T47D (cell line): ENCODE measurements around the gene KCNE4.
A peak's percentile ranks its signal among the peaks of the same experiment; 100 is the strongest.

Experiments
- DNase-seq, 2 experiments: peaks; one replicate each; pipeline versions ENCODE4 v3.0.0 to v3.0.0-alpha.2; 2011 to 2012; ENCODE audit warnings: low read depth in 1 of 2, low spot score in 1 of 2
- JUND ChIP-seq: IDR thresholded peaks from 2 replicates; pipeline ENCODE4 v1.6.1; 2012; ENCODE audit warnings: low read depth
- in situ Hi-C: cut with HindIII; loops from 2 replicates; pipeline ENCODE4 v1.10.0; 2016; ENCODE audit warnings: low sequenced_read_pairs, low pct_unique_long_range_greater_than_20kb

Gene KCNE4

GRCh38 chr2:223044092-223044836 lies 7.7 kb upstream of the KCNE4 start:
- no peak for TF ChIP-seq JUND
- in situ Hi-C loops, result no loop called here
- DNase-seq, result no peak

GRCh38 chr2:223044916-223045700 lies 6.9 kb upstream of the KCNE4 start:
- no peak for DNase-seq
- TF ChIP-seq JUND, result no peak
- in situ Hi-C loops, result no loop called here

- in situ Hi-C loops, result no loop called here
- no peak for DNase-seq
- TF ChIP-seq JUND, result no peak
Observed at GRCh38 chr2:223046470-223047040, 5.4 kb upstream of the KCNE4 start.

- DNase-seq, result no peak
- no peak for TF ChIP-seq JUND
- in situ Hi-C loops, result no loop called here
Observed at GRCh38 chr2:223047260-223047761, 4.7 kb upstream of the KCNE4 start.

GRCh38 chr2:223048519-223048918 lies 3.5 kb upstream of the KCNE4 start:
- no peak for TF ChIP-seq JUND
- DNase-seq, result no peak
- in situ Hi-C loops, result no loop called here

- DNase-seq, result no peak
- no peak for TF ChIP-seq JUND
- in situ Hi-C loops, result no loop called here
Observed at GRCh38 chr2:223049356-223049755, 2.6 kb upstream of the KCNE4 start.

- no peak for TF ChIP-seq JUND
- in situ Hi-C loops, result no loop called here
- no peak for DNase-seq
Observed at GRCh38 chr2:223050188-223050587, 1.8 kb upstream of the KCNE4 start.

GRCh38 chr2:223050900-223051504 lies 988 bp upstream of the KCNE4 start:
- DNase-seq, result no peak
- TF ChIP-seq JUND, result no peak
- in situ Hi-C loops, result no loop called here

- peak; percentile 12 to 13 for DNase-seq
- in situ Hi-C loops, result no loop called here
- no peak for TF ChIP-seq JUND
Observed at GRCh38 chr2:223052548-223053483, 826 bp downstream of the KCNE4 start.

- DNase-seq, result peak; percentile 5 to 15
- in situ Hi-C loops, result no loop called here
- no peak for TF ChIP-seq JUND
Observed at GRCh38 chr2:223053484-223054192, 1.6 kb downstream of the KCNE4 start.

- in situ Hi-C loops, result no loop called here
- DNase-seq, result no peak
- no peak for TF ChIP-seq JUND
Observed at GRCh38 chr2:223054193-223054781, 2.3 kb downstream of the KCNE4 start.
